Osteoblast (primary cell): ENCODE measurements around the gene PSMF1. TPM values are rescaled to one million over a fixed set of nuclear protein-coding genes. Genes with fewer than 3 reads are reported as not detected.

Experiments
- DNase-seq: peaks from one replicate; pipeline ENCODE4 v3.0.0; 2011; ENCODE audit warnings: low spot score, mixed read lengths; ENCODE audit not compliant: insufficient read length; ENCODE audit errors: missing footprints
- H2AFZ ChIP-seq: 2 replicates; pipeline ENCODE4 v1.6.0; 2011; ENCODE audit warnings: mild to moderate bottlenecking, low read length
- H3K27ac ChIP-seq: 2 replicates; pipeline ENCODE4 v1.5.1; 2011; ENCODE audit warnings: mild to moderate bottlenecking, low read depth, low read length, moderate library complexity
- H3K27me3 ChIP-seq: 2 replicates; pipeline ENCODE4 v1.6.0; 2012; ENCODE audit warnings: mild to moderate bottlenecking, control low read depth, inconsistent platforms, low read length, moderate library complexity; ENCODE audit not compliant: insufficient read depth
- H3K36me3 ChIP-seq: 2 replicates; pipeline ENCODE4 v1.5.1; 2011; ENCODE audit warnings: mild to moderate bottlenecking, low read length, control low read depth, moderate library complexity; ENCODE audit not compliant: insufficient read depth
- H3K4me1 ChIP-seq: 2 replicates; pipeline ENCODE4 v1.5.1; 2011; ENCODE audit warnings: mild to moderate bottlenecking, low read length, control low read depth, moderate library complexity; ENCODE audit not compliant: insufficient read depth
- H3K4me2 ChIP-seq: 2 replicates; pipeline ENCODE4 v1.6.0; 2011; ENCODE audit warnings: mild to moderate bottlenecking, low read length; ENCODE audit not compliant: insufficient read depth
- H3K4me3 ChIP-seq: fragments of 200-600 bp; sonication (generic); 3 replicates; pipeline ENCODE4 v1.5.1; 2012; ENCODE audit warnings: mild to moderate bottlenecking, low read length, inconsistent platforms; ENCODE audit not compliant: insufficient read depth
- H3K79me2 ChIP-seq: 2 replicates; pipeline ENCODE4 v1.6.0; 2012; ENCODE audit warnings: mild to moderate bottlenecking, low read length, control low read depth, inconsistent platforms; ENCODE audit not compliant: insufficient read depth
- H3K9me3 ChIP-seq: 2 replicates; pipeline ENCODE4 v1.5.1; 2011; ENCODE audit warnings: low read depth, low read length, control low read depth
- H4K20me1 ChIP-seq: 2 replicates; pipeline ENCODE4 v1.6.0; 2012; ENCODE audit warnings: mild to moderate bottlenecking, low read length, control low read depth; ENCODE audit not compliant: insufficient read depth
- total RNA-seq: library from RNA; depleted of rRNA; stranded (reverse); fragments of >200 nt; gene quantifications from 2 replicates; pipeline ENCODE4 v1.2.3, GENCODE V29; 2012
- TF ChIP-seq, protein P1 (sequence below): IDR thresholded peaks from 2 replicates; pipeline ENCODE4 v1.5.1; 2011; ENCODE audit warnings: mild to moderate bottlenecking, low read depth, low read length, moderate library complexity; ENCODE audit errors: extremely low read depth

PSMF1 gene
- total RNA-seq, 1 donor, result 61.2 TPM

DNA sequence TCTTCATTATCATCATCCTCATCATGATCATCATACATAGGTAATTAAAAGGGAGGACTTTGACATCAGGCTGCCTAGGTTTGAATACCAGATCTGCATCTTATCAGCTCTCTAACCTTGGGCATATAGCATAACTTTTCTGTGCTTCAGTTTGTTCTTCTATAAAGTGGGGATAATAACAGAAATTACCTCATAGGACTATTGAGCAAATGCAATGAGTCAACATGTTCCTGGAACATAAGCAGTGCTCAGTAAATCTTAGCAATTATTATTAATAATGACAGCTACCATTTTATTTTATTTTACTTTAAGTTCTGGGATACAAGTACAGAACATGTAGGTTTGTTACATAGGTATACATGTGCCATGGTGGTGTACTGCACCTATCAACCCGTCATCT lies 92.1 kb downstream of the PSMF1 start:
- Histone ChIP-seq H3K36me3 (no peaks in the 10 kb centered on the region), H2AFZ (no peak overlapping the region), H3K27me3 (peaks cover 25% of the 10 kb centered on the region), H3K4me3 (no peak overlapping the region), H4K20me1 (no peaks in the 10 kb centered on the region), H3K9me3 (no peaks in the 10 kb centered on the region), H3K27ac (no peak overlapping the region), H3K79me2 (no peaks in the 10 kb centered on the region), H3K4me2 (no peak overlapping the region), H3K4me1 (no peaks in the 10 kb centered on the region)
- no peak for DNase-seq
- TF ChIP-seq, protein P1, sequence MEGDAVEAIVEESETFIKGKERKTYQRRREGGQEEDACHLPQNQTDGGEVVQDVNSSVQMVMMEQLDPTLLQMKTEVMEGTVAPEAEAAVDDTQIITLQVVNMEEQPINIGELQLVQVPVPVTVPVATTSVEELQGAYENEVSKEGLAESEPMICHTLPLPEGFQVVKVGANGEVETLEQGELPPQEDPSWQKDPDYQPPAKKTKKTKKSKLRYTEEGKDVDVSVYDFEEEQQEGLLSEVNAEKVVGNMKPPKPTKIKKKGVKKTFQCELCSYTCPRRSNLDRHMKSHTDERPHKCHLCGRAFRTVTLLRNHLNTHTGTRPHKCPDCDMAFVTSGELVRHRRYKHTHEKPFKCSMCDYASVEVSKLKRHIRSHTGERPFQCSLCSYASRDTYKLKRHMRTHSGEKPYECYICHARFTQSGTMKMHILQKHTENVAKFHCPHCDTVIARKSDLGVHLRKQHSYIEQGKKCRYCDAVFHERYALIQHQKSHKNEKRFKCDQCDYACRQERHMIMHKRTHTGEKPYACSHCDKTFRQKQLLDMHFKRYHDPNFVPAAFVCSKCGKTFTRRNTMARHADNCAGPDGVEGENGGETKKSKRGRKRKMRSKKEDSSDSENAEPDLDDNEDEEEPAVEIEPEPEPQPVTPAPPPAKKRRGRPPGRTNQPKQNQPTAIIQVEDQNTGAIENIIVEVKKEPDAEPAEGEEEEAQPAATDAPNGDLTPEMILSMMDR, result no peak

DNA sequence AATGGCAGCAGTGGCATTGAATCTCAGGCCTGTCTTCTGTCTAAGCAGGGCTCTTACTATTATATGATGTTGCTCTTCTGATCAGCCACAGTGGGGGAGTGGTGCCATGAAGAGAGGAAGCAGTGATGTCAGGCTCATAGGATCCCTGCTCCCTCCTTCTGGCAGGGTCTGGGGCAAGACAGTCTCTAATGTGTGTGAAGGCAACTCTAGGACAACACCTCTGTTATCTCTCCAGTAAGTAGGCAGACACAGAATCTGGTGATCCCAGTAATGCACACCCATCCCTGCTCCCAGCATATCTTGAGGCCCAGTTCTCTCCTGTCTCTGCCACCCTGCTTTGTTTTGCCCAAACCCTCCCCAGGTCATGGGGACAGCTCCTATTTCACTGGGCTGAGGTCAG lies 93.6 kb downstream of the PSMF1 start:
- Histone ChIP-seq H3K4me1 (no peaks in the 10 kb centered on the region), H3K9me3 (no peaks in the 10 kb centered on the region), H3K27me3 (peaks cover 25% of the 10 kb centered on the region), H3K36me3 (no peaks in the 10 kb centered on the region), H3K27ac (no peak overlapping the region), H2AFZ (no peak overlapping the region), H3K79me2 (no peaks in the 10 kb centered on the region), H4K20me1 (no peaks in the 10 kb centered on the region), H3K4me2 (no peak overlapping the region), H3K4me3 (no peak overlapping the region)
- TF ChIP-seq, protein P1, result no peak
- DNase-seq, result no peak

DNA sequence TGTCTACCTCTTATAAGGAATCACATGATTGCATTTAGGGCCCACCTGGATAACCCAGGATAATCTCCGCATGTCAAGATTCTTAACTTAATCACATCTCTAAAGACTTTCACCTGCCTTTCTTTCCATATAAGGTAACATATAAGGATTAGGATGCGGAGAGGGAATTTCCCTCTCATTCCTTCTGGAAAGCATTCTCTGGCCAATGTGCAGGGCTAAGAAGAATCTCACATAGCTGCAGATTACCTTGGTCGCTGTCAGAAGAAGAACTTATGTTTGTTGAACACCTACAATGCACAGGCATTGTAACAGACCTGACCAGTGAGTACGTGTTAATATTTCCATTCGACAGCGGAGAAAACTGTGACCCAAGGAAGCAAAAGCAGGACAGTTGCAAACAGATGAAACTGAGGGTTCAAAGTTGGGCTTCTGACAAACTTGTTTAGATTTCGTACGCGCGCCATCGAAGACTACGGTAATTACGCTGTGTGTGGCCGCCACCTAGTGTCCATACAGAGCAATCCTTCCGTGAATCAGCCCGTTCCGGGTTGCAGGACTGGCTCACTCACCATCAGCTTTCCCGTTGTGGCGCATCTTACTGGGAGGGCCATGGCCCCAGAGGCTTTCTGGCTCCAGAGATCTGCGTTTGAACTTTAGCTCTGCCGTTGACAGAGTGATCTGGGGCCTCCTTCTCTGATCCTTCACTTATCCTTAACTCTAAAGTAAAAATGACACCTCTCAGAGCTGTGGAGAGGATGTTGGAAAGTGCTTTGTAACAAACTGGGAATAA lies 94.4 kb downstream of the PSMF1 start:
- TF ChIP-seq, protein P1, result peak; percentile 89
- no peaks in the 10 kb centered on the region for H3K79me2 ChIP-seq
- H3K4me2 ChIP-seq, result peak overlapping the region; percentile 52
- DNase-seq, result peak; percentile 78
- no peak overlapping the region for H3K27ac ChIP-seq
- no peaks in the 10 kb centered on the region for H3K36me3 ChIP-seq
- peak overlapping the region; percentile 58 for H2AFZ ChIP-seq
- H3K9me3 ChIP-seq, result no peaks in the 10 kb centered on the region
- peak overlapping the region; percentile 17 for H3K4me3 ChIP-seq
- H3K27me3 ChIP-seq, result peaks cover 25% of the 10 kb centered on the region
- no peaks in the 10 kb centered on the region for H3K4me1 ChIP-seq
- no peaks in the 10 kb centered on the region for H4K20me1 ChIP-seq

DNA sequence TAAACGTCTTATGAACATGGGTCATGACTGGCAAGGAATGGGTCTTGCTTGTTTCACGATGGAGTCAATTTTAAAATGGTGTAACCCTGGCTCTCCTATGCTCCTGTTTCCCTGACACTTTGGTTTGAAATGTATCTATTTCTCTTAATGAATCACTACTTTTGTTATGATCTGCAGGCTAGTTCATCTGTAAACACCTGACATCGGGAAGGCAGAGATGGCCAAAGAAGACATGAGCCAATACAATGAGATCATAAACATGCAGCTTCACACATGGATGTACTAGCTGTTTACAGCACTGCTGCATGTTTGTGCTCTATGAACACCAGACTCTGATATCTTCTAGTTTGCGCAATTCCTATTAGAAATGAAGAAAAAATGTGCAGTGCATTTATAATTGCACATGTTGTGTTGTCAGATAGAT lies 96.4 kb downstream of the PSMF1 start:
- no peaks in the 10 kb centered on the region for H4K20me1 ChIP-seq
- H3K27me3 ChIP-seq, result peaks cover 12% of the 10 kb centered on the region
- no peaks in the 10 kb centered on the region for H3K79me2 ChIP-seq
- TF ChIP-seq, protein P1, result no peak
- H3K9me3 ChIP-seq, result no peaks in the 10 kb centered on the region
- no peak overlapping the region for H3K4me3 ChIP-seq
- H3K36me3 ChIP-seq, result no peaks in the 10 kb centered on the region
- no peak for DNase-seq
- no peaks in the 10 kb centered on the region for H3K4me1 ChIP-seq
- H2AFZ ChIP-seq, result no peak overlapping the region
- no peak overlapping the region for H3K4me2 ChIP-seq
- no peak overlapping the region for H3K27ac ChIP-seq
